HepG2 (cell line): Measurements from ENCODE around the gene TTLL8. TPM values are rescaled to one million over a fixed set of nuclear protein-coding genes. Genes with fewer than 3 reads are reported as not detected.

Source experiments
- AFF4 ChIP-seq: sonication (generic); formaldehyde crosslinking; IDR thresholded peaks from 2 replicates; pipeline ENCODE4 v1.4.0; 2020; ENCODE audit warnings: missing genetic modification reagents
- YEATS2 ChIP-seq: sonication (generic); formaldehyde crosslinking; IDR thresholded peaks from 2 replicates; pipeline ENCODE4 v1.4.0; 2020; ENCODE audit warnings: missing genetic modification reagents, borderline replicate concordance
- ZMYM3 ChIP-seq: sonication (generic); formaldehyde crosslinking; IDR thresholded peaks from 2 replicates; pipeline ENCODE4 v1.5.1; 2020; ENCODE audit warnings: mild to moderate bottlenecking, missing genetic modification reagents
- ZNF33B ChIP-seq: sonication (generic); formaldehyde crosslinking; IDR thresholded peaks from 2 replicates; pipeline ENCODE4 v1.5.1; 2020; ENCODE audit warnings: mild to moderate bottlenecking, missing genetic modification reagents
- ZNF512 ChIP-seq: sonication (generic); formaldehyde crosslinking; IDR thresholded peaks from 2 replicates; pipeline ENCODE4 v1.4.0; 2020; ENCODE audit warnings: mild to moderate bottlenecking, missing genetic modification reagents
- polyA plus RNA-seq, 8 experiments: library from polyadenylated mRNA; depleted of rRNA in 3 of 8; stranded (reverse) in 7 of 8; unstranded in 1 of 8; fragments of >200 nt; fragmentation: Illumina TruSeq in 4 of 8; extraction: Trizol in 4 of 8; gene quantifications; 2 replicates each; pipeline versions ENCODE4 v1.2.1 to v1.2.3, GENCODE V29; 2011 to 2016; ENCODE audit warnings: low read depth in 4 of 8, missing spikeins in 1 of 8, mixed read lengths in 1 of 8; ENCODE audit not compliant: insufficient read depth in 1 of 8
- total RNA-seq, 5 experiments: library from RNA; depleted of rRNA; stranded (reverse); fragments of >200 nt; fragmentation: Illumina TruSeq; extraction: Trizol; gene quantifications; 2 replicates each; pipeline ENCODE4 v1.2.3, GENCODE V29; 2016; ENCODE audit warnings: low read depth in 1 of 5

The TTLL8 gene
- total and polyA plus RNA-seq, 2 of the 13 experiments (the other 11 are each of a cell fraction or from before 2014, with no cell fraction given), result not detected

- TF ChIP-seq AFF4 (CRISPR knock-in tag), result no peak
- no peak for TF ChIP-seq YEATS2 (CRISPR knock-in tag)
- 0 out of 2 replicates have a peak, but pooled peaks have one; percentile 1 for TF ChIP-seq ZNF33B (CRISPR knock-in tag)
- TF ChIP-seq ZMYM3, result peak; percentile 50; the same call in 1 of the 2 replicates
- no peak for TF ChIP-seq ZNF512 (CRISPR knock-in tag)
These were observed 88.2 kb downstream of the TTLL8 start (continued) for GRCh38 chr22:49969751-49970527.
